Activated CD4-positive, CD25-positive, alpha-beta regulatory T cell treated with anti-CD3 and anti-CD28 coated beads, Interleukin-2, amount 50 U/mL, for 72 hours (primary cell): ENCODE results near the gene HECW1.

Source experiments
- DNase-seq: peaks from one replicate; pipeline ENCODE4 v3.0.0; 2021

Gene HECW1

GRCh38 chr7:43516581-43517342, 404.3 kb downstream of the HECW1 start:
- no peak for DNase-seq

GRCh38 chr7:43517464-43517863, 405.0 kb downstream of the HECW1 start:
- DNase-seq, result no peak

GRCh38 chr7:43520201-43520600, 407.8 kb downstream of the HECW1 start:
- no peak for DNase-seq

- no peak for DNase-seq
Observed at GRCh38 chr7:43522406-43523156, 410.1 kb downstream of the HECW1 start.

- DNase-seq, result no peak
Observed at GRCh38 chr7:43528576-43529354, 416.3 kb downstream of the HECW1 start.

GRCh38 chr7:43530553-43531410, 418.3 kb downstream of the HECW1 start:
- no peak for DNase-seq

GRCh38 chr7:43531700-43532099, 419.3 kb downstream of the HECW1 start:
- DNase-seq, result no peak

GRCh38 chr7:43533801-43534479, 421.5 kb downstream of the HECW1 start:
- no peak for DNase-seq

- DNase-seq, result no peak
Observed at GRCh38 chr7:43535031-43535451, 422.6 kb downstream of the HECW1 start.

GRCh38 chr7:43535810-43536585, 423.6 kb downstream of the HECW1 start:
- DNase-seq, result no peak

- DNase-seq, result no peak
Observed at GRCh38 chr7:43536773-43537172, 424.3 kb downstream of the HECW1 start.

- no peak for DNase-seq
Observed at GRCh38 chr7:43537765-43538403, 425.4 kb downstream of the HECW1 start.

GRCh38 chr7:43538404-43538771, 425.9 kb downstream of the HECW1 start:
- no peak for DNase-seq

- no peak for DNase-seq
Observed at GRCh38 chr7:43540471-43540870, 428.0 kb downstream of the HECW1 start.

GRCh38 chr7:43542716-43543115, 430.3 kb downstream of the HECW1 start:
- DNase-seq, result no peak

- DNase-seq, result no peak
Observed at GRCh38 chr7:43546231-43546630, 433.8 kb downstream of the HECW1 start.

- no peak for DNase-seq
Observed at GRCh38 chr7:43550427-43550826, 438.0 kb downstream of the HECW1 start.

- no peak for DNase-seq
Observed at GRCh38 chr7:43552122-43552521, 439.7 kb downstream of the HECW1 start.

- DNase-seq, result no peak
Observed at GRCh38 chr7:43553999-43554398, 441.6 kb downstream of the HECW1 start.

- DNase-seq, result no peak
Observed at GRCh38 chr7:43554423-43554822, 442.0 kb downstream of the HECW1 start.
